NCI-H1930 (cell line): Measurements from ENCODE around the gene CCNI.
"Not testable (repeated sequence)": the region's sequence is repeated elsewhere in the genome, so short reads cannot be mapped to it uniquely, and the experiment has no call there.

Experiments
- DNase-seq, 2 experiments: peaks; one replicate each; lab custom pipeline; 2025; lab: John Stamatoyannopoulos, UW

The CCNI gene

DNA sequence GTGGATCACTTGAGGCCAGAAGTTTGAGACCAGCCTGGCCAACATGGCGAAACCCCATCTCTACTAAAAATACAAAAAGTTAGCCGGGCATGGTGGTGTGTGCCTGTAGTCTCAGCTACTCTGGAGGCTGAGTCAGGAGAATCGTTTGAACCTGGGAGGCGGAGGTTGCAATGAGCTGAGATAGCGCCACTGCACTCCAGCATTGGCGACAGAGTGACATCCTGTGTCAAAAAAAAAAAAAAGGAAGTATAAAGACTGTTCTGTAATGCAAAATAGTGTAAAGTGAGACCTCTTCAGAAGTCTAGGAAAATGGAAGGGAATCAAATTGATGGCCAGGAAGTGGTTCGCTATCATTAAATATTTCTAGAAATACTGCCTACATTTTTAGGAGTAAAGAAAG lies 5.0 kb upstream of the CCNI start:
- DNase-seq: not testable (repeated sequence)

DNA sequence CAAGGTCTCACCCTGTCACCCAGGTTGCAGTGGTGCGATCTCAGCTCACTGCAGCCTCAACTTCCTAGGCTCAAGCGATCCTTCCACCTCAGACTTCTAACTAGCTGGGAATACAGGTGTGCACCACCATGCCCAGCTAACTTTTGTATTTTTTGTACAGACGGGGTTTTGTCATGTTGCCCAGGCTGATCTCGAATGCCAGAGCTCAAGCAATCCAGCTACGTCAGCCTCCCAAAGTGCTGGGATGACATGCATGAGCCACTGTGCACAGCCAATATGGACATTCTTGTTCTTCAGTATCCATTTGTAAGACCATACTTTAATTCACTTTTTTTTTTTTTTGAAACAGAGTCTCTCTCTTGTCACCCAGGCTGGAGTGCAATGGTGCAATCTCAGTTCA lies 3.5 kb upstream of the CCNI start:
- no peak for DNase-seq

DNA sequence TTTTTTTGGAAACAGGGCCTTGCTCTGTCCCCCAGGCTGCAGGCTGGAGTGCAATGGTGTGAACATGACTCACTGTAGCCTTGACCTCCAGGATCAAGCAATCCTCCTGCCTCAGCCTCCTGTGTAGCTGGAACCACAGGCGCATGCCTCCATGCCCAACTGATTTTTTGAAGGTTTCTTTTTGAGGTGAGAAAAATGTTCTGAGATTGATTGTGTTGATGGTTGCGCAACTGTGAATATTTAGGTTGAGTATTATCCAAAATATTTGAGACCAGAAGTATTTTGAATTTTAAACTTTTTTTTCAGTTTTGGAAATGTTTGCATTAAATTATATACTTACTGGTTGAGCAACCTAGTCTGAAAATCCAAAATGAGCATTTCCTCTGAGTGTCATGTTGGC lies 2.6 kb upstream of the CCNI start:
- no peak for DNase-seq

DNA sequence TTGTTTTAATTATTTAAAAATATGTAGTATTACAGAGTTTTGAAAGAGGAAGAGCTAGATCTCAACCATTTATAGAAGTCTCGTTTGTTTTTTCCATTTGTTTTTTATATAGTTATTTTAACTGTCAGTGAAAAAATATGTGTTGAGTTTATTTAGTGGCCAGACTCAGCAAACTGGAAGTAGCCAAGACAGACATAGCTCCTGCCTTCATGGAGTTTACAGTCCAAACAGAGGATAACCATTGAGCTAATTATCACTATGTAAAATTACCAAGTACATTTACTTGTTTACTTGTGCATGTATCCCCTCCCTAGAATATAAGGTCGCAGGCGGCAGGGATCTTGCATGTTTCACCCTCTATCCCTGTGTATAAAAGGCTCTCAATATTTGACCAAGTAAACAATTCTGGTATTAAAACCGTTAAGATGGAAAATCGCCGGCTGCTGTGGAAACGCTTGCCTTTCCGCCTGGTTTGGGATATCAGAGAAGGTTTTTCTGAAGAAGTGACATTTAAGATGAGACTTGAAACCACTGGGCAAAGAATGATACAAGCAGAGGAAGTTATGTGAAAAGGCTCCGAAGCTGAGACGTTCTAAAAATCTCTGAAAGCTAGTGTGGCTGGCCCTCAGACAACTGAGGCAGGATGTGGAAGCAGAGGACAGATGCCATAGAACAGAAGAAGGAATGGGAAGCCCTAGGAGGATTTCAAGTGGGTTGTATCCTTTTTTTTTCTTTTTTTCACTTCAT lies 1.3 kb upstream of the CCNI start:
- DNase-seq: no peak

DNA sequence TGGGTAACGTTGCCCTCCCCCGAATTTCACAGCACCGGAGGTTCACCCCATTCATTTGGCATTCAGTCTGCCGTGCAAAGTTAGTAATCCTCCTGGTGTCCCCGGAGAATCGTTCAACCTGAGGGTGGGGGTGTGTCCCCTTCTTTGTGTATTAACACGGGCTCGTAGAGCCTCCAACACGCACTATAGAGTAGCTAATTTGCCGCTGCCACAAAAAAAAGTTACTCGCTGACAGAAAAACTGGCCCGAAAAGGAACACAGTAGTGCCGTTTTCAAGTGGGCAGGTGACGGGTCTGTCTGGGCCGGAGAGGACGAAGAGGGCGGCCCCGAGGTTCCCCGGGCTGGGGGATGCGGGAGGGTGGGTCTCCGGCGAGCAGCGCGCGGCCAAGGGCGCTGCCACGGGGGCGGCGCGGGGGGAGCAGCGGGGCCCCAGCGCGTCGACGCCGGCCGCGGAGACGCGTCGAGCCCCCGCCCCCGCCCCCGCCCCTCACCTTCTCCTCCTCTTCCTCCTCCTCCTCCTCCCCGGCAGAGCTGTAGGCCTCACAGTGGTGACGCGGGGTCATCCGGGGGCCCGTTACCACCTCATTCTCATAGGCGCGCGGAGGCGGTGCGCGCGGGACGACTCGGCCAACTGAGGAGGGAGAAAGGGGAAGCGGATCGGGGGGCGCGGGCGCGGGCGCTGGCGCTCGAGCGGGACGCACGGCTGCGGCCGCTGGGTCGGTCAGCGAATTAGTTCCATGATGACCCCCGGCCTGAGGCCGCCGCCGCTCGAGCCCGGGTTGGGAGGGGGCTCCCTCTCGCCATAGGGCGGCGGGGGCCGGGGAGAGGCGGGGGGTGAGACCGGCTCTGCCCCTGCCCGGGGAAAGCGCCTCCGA lies 571 bp downstream of the CCNI start:
- peak; percentile 26 to 54 for DNase-seq

DNA sequence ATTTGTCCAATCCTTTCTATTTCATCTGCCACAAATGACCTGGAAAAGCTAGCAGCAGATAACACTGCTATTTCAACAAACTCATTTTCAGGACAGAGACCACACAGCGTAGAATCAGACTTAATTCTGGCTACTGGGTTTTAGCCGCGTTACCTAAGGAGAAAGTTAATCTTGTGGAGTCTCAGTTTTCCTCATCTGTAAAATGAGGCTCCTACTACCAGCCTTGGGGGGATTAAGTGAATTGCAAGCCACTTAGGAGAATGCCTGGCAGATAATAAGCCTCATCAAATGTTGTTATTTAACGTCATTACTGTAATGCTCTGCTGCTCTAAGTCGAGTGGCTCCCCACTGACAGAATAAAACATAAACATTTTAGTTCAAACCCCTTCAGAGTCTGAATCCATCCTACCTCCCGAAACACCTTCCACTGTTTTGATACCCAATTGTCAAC lies 1.4 kb downstream of the CCNI start:
- no peak for DNase-seq

DNA sequence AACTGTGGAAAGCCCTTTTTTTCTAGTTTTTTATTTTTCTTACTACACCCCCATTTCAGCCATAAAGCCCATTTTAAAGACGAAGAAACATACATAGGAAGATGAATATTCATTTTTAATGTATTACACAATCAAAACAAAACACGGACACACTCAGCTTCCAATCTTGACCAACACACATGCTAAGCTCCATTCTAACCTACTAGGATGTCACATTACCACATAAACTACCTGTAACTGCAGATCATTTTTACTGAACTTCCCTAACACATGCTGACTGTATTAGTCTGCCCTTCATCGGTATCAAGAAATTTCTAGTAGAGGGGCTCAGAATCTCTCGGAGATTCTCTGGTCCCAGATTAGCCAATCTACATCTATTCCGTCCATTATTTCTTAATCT lies 1.8 kb downstream of the CCNI start:
- no peak for DNase-seq

DNA sequence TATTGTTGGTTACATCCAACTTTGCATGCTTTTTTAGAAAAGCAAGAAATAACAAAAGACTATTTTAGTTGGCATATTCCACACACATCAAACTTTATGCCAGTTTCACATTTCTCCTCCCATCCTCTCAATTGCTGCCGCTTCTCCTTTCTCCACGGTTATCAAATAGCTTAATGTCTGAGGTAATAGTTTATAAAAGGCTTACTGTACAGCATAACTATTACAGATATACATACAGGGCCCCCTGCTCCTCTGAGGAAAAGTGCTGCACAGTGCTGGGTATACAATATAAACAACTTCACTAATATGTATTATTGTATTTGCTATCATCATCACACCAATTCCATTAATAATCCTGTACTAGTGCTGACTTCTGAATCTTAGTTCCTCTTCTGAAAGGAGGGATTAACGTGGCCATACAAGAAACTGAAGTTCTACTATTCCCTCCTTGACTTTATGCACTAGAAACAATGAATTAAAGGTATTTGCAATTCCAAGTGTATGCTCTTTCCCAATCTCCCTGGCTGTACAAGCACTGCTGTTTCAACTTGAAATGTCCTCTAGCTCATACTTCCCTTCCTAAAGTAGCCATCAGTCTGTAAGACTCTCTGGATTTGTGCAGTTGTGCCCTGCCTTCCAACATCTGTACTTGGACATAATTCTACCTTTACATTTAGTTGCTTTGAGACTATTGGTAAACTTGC lies 2.5 kb downstream of the CCNI start:
- DNase-seq: no peak

DNA sequence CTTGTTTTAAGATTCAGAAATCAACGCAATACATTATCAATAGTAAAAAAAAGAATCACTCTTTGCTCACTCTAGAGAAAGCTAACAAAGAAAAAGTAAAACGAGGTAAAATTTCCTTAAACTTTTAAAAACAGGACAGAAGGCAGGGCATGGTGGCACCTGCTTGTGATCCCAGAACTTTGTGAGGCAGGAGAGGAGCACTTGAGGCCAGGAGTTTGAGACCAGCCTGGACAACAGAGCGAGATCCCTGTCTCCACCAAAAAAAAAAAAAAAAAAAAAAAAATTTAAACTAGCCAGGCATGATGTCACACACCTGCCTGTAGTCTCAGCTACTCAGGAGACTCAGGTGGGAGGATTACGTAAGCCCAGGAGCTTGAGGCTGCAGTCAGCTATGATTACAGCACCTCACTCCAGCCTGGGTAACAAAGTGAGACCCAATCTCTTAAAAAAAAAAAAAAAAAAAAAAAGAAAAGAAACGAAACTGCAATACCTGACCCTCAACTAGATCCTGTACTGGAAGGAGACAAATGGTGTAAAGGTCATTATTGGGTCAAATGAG lies 3.5 kb downstream of the CCNI start:
- DNase-seq: no peak

DNA sequence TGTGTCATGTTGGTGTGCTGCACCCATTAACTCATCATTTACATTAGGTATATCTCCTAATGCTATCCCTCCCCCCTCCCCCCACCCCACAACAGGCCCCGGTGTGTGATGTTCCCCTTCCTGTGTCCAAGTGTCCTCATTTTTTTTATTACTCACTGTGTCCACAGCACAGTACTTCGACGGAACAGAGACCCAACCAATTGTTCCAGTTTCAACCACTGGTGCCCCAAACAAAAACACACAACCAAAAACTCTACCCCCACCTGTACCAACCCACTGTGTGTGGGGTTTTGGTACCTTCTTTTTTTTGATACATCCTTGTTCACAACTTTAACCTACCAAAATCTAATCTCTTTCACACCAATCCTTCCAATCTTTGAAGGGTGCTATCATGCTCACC lies 6.3 kb downstream of the CCNI start:
- DNase-seq: not testable (repeated sequence)

DNA sequence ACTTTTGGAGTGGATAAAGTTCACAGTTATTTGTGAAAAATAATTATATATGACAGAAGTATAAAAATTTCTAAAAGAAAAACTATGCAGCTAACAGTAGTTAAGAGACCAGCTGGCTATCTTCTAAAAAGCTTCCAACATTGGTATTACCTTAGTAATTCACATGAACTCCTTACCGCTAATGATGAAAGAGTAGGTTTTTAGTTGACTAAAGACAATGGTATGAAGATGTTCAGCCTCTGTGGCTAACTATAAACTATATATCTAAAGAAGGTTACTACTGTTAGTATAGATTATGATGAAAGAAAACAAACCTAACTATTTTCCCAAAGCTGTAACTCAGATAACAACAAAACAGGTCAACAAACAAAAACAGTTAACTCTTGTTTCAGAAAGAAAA lies 10.4 kb downstream of the CCNI start:
- no peak for DNase-seq

DNA sequence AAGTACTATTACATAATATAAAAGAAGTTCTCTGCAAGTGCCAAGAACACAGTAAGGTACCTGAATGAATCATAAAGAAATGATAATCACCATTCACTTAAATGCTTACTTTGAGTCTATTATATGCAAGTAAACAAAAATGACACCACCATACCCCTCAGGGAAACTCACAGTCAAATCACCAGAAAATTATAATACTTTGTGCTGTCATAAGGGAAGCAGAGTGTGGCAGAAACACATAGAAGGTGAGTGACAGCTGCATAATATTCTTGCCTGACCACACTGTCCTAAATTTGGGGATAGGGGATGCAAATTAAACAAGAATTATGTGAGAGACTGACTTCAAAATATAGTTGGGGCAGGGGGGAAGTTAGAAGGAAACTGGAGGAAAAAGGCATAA lies 12.9 kb downstream of the CCNI start:
- no peak for DNase-seq

DNA sequence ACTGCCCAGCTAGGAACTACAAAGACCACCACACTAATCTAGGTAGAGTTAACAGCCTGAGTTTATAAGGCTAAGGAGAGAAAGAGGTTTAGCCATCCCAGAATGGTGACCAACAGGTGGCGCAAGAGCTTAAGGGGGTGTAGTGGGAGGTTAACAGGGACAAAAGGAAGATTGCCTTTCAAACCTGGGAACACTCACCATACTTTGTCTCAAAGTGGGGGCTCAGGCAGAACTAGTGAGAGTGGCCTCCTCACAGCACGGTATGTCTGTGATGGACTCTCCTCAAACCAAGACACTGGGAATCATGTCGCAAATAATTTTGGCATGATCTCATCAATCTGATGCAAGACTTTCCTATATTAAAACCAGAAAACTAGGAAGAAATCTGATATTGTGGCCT lies 23.4 kb downstream of the CCNI start:
- peak; percentile 36 to 45 for DNase-seq

DNA sequence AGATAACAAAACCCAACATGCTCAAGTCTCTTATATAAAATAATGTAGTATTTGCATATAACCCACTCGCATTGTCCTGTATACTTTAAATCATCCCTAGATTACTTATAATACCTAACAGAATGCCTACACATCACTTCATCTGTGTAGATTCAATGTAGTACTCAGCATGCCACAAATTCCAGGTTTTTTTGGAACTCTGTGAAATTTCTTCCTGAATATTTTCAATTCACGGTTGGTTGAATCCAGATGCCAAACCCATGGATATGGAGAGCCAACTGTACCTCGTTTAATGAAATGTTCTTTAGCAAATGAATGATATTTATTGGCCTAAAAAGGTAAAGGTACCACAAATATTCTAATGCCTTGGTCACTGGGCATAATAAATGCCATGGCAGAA lies 24.8 kb downstream of the CCNI start:
- no peak for DNase-seq

DNA sequence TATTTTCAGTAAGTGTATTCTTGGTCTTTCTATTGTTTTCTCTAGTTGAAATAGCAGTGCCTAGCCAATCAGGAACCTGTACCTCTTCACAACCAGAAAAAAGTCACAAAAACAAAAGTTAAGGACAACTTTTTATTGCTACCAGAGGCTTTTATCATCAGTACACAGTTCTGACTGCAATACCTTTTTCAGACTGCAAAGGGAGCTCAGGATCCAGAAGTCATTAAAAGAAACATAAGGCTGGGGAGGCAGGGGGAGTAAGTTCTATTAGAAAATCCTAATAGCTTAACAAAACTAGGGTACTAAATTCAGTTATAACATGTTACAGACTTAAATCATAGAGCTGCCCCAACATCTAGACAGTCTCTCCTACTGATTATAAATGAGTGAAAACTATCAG lies 28.8 kb downstream of the CCNI start:
- DNase-seq: no peak

DNA sequence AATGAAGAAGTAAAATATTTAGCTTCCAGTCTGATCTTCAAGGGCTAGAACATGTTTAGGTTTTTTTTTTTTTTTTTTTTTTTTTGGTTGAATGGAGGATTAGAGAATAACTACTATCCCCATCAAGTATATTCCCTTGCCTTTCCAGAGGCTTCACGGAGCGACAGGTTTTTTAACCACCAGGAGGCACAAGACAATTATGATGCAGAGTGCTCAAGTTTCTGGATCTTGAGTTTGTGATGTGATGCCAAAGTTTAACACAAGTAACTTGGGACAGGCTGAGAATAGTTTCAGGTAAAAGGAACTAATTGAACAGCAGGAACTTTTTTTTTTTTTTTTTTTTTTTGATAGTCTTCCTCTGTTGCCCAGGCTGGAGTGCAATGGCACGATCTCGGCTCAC lies 30.3 kb downstream of the CCNI start:
- no peak for DNase-seq

DNA sequence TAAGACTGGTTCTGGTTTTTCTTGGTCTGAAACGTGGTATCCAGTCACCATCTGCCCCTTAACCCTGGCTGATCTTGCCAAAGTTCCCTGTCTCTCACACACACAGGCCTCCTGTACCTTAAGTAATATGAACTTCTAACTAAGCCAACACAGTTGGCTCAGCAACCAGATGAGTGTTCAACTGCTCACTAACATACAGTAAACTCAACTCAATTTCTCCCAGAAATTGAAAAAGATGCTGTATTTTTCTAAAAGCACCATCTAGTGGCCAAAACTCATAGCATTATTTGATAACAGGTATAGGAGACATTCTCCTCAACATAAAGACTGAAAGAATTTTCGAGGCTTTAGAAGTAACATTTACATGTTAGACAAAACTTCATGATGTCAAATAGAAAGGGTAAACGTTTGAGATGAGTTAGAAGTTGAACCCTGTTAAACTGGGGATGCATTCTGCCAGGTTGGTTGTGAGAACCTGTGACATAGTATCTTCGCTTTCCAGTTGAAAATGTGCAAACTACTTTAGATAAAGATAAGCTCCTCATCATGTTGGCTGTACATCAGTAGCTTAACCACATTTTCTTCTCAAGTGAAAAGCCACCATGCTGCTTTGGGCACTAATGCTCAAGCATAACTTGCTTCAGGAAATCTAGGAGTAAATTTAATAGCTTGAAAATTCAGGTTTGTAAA lies 31.2 kb downstream of the CCNI start:
- DNase-seq: peak in 1 of 2 experiments; percentile 6

DNA sequence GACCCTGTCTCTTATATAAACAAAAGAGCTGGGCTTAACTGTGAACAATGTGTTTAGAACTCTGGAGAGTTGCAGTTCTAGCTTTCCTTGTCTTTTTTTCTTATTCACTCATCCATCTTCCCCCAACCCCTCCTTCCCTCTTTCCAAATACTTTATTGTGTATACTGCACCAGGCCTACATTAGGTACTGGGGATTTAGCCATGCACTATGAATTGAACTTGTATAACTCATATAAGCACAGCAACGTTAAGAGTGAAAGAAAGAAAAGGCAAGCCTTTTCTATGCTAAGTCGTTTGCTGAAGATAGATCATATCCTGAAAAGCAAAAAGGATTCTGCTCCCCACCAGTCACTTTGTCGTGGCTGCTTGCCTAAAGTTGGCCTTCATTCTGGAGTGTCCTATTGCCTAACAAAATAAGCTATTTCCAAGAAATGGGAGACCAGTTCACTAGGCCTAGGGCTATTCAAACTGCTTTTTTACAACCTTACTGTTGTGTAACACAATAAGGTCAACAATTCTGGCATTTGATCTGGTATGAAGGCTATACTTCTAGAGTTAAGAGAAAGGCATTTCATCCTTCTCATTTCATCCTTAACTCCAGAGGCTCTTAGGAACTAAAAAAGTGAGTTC lies 32.2 kb downstream of the CCNI start:
- no peak for DNase-seq

DNA sequence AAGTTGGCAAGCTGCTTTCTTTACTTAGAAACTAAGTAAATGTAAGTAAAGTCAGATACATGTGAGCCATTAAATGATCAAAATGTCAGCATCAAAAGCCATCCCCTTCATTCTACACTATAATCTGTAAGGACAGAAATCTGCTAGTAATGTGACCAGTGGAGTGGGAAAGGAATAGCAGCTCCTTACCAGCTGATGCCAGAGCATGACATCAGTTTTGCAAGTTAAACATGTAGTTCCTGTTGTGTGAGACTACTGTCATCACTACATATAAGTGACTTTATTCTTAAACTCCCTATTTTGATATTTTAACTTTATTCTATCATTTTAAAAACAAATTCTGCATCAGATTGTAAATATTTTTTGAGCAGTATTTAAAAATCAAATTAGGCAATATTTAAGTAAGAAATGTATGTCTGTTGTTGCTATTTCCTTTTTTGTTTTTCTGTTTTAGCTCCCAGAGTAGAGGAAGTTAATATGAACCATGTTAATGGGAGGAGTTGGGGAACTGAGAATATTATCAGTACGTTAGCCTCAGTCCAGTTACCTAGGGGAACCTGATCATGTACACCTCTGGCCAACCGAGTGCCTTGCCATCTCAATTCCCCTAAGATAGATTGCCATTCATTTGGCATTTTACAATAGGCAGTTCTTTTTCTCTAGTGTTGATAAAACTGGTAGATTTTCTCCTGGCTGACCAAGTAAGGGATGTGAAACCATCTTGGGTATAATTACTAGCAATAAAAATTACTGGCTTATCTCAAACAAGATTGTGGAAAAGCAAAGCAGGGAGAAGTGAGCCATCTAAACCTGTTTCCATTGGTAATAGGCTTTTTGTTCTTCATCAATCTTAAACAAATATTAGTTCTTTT lies 34.7 kb downstream of the CCNI start:
- no peak for DNase-seq

DNA sequence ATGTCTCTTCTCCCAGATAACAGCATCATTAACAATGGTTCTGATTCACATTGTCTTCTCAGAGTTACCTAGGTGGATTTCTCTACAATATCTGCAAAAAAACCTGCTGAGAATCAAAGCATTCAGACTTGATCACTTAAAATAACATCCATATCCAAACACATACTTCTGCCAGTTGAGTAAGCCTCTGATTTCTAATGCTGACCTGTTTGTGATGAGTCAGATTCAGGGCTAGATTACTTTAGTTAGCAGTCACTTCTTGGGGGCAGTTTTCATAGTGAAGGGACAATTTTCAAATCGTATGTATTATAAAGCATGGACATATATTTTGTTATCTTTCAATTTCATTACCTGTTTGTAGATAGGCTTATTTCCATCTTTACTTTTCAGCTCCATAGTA lies 35.5 kb downstream of the CCNI start:
- no peak for DNase-seq
